OCI-M2 (cell line): ENCODE results near the gene COX5B.
"Not testable (repeated sequence)": the region's sequence is repeated elsewhere in the genome, so short reads cannot be mapped to it uniquely, and the experiment has no call there.

Experiments
- DNase-seq: peaks from one replicate; lab custom pipeline; 2025; ENCODE audit not compliant: unreplicated experiment; lab: John Stamatoyannopoulos, UW

Gene COX5B, protein sequence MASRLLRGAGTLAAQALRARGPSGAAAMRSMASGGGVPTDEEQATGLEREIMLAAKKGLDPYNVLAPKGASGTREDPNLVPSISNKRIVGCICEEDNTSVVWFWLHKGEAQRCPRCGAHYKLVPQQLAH

DNA sequence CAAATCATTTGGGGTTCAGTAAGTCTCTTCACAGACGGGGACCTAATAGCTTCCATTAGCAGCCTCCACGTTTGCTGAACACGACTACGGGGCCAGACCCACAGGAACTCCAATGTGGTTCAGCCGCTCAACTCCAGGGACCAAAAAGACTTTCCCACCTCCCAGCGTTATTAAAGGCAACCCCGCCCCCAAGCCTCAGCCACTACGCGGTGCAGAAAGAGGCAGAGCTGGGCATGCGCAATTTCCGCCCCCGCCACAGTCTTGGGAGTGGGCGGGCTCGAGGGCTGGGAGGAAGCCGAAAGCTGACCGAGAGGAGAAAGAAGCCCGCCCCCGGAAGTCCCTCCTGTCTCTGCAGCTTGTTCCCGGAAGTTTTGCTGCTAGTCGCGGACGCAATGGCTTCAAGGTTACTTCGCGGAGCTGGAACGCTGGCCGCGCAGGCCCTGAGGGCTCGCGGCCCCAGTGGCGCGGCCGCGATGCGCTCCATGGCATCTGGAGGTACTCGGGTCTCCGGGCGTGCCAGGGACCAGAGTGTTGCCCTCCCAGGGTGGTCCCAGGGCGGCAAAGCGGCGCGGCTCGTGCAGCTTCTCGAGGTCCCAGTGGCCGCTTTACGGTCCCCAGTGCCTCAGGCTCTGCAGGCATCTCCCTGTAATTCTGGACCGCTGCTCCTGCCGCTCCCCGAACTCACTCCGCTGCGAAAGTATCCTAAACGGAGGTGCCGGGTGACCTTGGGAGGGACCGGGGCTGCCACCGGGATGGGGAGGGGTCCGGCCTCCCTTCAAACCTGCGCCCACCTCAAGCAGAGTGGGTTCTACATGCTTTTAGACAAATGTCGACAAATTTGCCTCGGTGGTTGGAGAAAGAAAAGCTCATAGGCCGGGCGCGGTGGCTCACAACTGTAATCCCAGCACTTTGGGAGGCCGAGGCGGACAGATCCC, at the start of gene COX5B:
TSS of gene COX5B (plus strand) at position 368 of the 935 bp plus-strand sequence. CDS start at position 393, 25 bp downstream.
- peak; percentile 85 for DNase-seq

DNA sequence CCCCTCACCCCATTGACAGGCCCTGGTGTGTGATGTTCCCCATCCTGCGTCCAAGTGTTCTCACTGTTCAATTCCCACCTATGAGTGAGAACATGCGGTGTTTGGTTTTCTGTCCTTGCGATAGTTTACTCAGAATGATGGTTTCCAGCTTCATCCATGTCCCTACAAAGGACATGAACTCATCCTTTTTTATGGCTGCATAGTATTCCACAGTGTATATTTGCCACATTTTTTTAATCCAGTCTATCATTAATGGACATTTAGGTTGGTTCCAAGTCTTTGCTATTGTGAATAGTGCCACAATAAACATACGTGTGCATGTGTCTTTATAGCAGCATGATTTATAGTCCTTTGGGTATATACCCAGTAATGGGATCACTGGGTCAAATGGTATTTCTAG, 49.7 kb upstream of the COX5B start:
- not testable (repeated sequence) for DNase-seq

DNA sequence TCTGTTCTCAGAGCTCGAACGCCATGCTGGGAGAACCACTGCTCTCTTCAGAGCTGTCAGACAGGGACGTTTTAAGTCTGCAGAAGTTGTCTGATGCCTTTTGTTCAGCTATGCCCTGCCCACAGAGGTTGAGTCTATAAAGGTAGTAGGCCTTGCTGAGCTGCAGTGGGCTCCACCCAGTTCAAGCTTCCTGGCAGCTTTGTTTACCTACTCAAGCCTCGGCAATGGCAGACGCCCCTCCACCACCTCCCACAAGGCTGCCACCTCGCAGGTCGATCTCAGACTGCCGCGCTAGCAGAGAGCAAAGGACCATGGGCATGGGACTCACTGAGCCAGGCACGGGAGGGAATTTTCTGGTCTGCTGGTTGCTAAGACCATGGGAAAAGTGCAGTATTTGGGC, 44.3 kb upstream of the COX5B start:
- not testable (repeated sequence) for DNase-seq

DNA sequence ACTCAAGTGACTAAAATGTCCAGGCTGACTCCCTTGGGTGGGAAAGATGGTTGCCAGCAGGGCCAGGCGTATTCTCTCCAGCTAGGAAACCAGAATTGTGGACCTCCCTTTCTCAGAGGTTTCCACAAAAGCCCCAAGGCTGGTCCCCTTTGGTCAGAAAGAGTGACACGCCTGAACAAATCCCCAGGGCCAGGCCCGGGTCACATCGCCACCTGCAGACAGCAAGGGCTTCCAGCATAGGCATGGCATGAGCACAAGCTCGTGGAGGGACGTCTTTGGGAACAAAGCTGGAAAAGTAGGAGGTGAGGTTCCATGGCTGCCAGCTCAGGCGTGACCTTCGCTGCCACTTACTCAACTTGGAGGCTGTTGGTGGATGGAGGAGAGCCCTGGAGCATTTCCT, 40.8 kb upstream of the COX5B start:
- DNase-seq: not testable (repeated sequence)

DNA sequence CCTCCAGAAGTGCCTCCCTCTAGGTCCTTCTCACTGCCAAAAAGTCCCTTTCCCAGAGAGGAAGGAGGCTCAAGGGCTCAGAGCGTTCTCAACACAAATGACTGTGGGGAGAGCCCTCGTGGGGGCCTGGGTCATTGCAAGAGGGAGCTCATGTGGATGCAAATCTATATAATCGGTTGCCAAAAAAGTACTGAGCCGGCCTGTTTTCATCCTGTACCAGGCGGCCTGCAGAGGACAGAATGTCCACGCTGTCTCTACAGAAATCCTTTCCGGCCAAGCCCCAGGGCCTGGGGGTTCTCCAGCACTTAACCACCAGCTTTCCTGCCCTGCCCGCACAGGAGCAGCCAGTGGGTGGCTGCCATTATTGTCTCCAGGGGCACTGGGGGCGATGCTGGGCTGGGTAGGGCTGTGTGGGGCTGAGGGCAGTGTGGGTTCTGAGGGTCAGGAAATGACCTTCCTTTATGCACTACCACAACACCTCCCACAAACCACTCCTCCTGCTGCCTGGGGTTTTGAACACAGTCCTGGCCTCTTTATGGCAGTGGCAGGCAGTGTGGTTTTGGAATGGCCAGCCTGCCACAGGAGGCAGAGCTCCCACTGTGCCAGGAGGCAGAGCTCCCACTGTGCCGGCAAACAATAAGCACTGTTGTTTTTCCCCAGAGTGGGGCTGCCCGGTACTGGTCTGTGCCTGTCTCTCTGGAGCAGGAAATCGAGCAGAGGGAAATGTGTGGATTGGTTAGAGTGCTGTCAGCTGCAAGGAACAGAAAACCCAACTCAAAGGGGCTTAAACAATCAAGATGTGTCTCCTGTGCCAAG, 40.1 kb upstream of the COX5B start:
- not testable (repeated sequence) for DNase-seq

DNA sequence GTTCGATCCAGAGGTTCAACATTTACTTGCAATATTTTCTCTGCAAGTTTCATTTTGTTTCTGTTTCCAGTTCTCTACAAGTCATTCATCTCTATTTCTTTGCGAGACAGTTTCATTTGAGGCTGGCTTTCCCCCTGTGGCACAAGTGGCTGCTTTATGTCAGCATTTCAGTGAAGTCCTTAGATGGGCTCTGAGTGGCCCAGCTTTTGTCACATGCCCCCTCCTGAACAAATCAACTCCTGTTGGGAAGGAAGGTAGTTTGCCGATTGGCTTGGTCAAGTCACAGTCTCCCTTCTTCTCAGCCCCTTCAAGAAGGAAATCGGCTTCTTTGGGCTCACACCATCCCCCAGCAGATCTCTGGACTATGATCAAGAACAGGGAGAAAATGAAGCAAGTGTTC, 37.1 kb upstream of the COX5B start:
- not testable (repeated sequence) for DNase-seq

DNA sequence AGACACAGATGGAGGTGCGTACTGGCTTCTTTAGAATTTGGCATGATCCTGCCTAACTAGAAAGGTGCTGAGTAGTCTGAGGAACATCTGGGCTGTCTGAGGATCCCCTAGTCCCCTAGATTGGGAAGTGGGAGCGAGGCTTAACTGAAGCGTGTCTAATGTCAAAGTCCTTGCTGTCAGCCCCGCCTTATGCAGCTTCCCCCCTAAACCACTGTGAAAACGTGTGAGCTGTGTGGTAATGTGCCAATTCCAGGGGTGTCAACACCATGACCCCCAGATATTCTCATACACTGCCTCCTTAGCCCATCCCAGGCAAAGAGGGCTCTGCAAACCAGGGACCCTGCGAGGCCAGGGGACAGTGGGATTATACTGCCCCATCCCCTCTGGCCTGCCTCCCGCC, 34.0 kb upstream of the COX5B start:
- not testable (repeated sequence) for DNase-seq

DNA sequence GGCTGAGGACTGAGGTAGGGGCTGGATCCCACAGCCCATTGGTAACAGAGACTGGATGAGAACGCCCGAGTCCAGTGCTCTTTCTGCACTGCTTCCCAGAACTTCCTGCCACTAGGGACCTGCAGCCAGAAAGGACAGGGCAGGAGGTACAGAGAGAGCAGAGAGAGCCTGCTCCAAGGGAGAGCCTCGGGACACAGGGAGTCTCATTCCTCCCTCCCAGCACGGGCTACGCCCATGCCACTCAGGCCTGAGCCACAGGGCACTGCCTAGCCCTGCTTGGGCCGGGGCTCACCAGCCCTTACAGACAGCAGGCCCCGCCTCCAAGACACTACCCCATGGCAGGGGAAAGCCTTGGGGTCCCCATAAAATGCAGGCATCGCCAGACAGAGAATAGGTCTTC, 30.1 kb upstream of the COX5B start:
- DNase-seq: not testable (repeated sequence)

DNA sequence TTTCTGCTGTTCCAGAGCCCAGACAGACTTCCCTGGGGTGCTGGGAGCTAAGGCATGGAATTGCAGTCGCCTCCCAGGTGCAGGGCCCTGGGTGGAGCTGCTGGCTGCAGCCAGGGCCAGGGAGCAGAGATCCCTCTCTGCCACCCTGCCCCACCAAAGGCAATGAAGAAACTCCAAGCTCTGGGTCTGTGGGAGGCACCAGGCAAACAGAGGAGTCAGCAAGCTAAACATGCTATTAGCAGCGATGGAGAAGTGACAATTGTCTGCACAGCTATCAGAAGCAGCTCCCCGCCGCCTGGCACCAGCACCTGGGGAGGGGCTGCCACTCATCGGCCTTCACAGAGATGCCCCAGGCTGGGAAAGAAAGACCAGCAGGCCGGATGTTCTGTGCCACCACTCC, 28.0 kb upstream of the COX5B start:
- no peak for DNase-seq

DNA sequence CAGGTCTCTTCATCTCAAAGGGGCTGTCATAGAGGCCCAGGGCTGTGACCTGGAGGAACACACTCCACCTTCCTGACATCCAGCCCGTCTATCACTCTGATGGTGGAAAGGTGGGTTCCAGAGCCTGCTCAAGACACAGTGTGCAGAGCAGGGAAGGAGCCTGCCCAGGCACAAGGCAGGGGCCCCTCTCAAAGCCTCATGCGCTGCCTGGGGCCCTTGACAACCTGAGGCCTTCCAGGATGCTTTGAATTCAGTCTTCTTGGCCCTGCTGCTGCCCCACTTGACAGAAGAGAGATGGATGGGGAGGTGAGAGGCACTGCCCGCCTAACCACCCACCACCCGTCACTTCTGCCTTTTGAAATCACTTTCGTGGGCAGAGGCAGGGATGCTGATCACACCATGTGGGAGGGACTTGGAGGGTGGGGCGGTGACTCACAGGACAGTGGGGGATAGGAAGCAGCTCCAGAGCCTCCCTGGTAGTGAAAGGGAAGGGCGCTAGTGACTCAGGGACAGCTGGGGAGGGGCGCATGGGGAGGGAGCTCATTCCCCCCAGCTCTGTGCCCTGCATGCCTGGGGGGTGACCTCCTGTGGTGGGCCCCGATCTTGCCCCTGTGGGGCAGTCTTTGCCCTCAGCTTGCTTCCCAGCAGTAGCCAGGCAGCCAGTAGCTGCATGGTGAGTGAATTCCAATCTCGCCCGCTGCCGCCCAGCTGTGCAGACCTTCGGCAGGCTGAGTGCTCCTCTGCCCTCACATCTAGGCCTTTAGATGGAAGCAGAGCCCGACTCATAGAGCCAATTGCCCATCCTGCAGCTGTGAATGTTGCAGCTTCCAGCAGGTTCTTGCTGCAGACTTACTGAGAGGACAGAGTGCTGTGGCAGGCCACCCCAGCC, 26.7 kb upstream of the COX5B start:
- DNase-seq: not testable (repeated sequence)

DNA sequence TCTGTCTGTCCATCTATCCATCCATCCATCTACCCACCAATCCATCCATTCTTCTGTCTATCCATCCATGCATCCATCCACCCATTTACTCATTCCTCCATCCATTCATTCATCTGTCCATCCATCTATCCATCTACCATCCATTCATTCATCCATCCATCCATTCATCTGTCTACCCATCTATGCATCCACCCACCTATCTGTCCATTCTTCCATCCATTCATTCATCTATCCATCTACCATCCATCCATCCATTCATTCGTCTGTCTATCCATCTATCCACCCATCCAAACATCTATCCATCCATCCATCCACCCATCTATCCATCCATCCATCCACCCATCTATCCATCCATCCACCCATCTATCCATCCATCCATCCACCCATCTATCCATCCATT, 25.4 kb upstream of the COX5B start:
- DNase-seq: not testable (repeated sequence)

DNA sequence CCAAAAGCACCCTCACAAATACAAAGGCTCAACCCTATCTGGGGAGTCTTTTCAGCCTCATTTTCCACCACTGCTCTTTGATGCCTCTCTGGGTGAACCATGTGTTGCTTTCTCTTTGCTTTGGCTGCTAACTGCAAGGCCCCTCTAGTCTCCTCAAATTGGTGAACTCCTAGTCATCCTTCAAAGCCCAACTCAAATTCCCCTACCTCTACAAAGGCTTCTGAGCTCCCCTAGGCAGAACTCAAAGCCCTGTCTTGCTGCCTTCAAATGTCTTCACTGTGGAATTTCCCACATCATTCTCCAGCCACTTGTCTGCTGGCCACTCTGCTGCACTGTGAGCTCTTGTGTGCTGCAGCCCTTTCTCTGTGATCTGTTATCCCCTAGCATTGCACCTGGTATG, 22.9 kb upstream of the COX5B start:
- DNase-seq: not testable (repeated sequence)

DNA sequence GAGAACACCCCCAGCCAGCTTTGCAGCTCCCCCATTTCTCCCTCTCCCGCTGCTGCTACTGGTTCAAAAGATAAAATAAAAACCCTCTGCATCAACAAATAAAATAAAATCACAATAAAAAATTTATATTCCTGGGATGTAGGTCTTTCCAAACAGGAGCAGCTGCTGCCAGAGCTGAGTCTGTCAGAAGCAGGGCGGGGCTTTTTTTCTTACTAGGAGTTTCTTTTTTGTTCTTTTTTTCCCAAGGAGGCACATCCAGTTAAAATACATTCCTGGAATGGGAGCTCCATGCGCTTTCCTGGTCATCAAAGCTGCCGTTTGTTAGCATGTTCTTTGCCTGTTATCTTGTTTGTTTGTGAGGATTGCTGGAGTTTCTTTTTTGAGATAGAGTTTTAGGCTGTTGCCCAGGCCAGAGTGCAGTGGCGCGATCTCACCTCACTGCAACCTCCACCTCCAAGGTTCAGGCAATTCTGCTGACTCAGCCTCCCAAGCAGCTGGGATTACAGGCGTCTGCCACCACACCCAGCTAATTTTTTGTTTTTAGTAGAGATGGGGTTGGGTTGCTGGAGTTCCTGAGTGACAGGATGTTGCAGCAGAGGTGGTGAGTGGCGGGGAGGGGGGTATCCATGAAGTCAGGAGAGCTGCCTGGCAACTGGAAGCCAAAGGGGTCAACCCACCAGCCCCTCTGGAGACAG, 20.4 kb upstream of the COX5B start:
- not testable (repeated sequence) for DNase-seq

DNA sequence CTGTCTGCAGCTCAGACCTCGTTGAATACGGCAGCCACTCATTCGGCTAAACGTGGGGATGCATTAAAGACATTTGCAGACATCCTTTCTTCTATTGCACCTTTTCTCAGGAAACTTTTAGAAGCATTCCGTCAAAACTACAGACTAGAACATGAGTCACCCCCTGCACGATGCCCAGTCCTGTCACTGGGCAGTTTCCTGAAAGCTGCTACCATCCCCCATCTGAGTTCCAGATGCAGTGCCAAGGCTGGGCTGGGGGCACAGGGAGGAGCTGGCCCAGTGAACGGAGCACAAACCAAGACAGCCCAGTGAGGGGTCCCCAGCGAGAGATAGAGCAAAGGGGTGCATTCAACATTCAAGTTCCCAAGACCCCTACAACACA, 19.8 kb upstream of the COX5B start:
- not testable (repeated sequence) for DNase-seq

DNA sequence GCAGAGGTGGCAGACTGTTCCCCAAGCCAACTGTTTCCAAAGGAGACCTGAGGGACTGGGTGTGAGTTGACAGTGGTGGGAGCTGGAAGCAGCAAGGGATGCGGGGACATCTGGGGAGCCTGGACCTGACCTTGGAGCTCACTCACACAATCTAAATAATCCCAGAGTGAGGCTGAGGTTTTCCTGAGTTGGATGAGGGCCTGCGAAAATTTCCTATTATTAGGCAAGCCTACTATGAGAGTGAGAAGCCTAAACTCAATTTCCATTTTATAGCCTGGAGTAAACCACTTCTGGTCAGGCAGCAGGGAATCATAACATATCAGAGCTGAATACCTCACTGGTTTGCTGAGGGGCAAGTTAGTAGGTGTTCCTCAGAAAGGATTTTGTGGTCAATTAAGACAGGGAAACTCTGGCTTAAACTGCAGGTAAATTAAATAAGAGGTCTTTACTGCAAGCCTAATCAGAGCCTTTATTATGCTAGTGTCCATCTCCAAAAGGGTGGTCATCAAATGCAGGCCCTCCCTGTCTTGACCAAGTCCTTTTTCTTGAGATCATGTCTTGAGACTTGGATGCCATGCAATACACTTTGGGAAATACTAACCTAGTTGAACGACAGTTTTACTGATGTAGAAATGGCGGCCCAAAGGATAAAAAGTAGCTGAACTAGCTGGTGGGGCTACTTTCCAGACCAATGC, 1.7 kb upstream of the COX5B start:
- DNase-seq: no peak

DNA sequence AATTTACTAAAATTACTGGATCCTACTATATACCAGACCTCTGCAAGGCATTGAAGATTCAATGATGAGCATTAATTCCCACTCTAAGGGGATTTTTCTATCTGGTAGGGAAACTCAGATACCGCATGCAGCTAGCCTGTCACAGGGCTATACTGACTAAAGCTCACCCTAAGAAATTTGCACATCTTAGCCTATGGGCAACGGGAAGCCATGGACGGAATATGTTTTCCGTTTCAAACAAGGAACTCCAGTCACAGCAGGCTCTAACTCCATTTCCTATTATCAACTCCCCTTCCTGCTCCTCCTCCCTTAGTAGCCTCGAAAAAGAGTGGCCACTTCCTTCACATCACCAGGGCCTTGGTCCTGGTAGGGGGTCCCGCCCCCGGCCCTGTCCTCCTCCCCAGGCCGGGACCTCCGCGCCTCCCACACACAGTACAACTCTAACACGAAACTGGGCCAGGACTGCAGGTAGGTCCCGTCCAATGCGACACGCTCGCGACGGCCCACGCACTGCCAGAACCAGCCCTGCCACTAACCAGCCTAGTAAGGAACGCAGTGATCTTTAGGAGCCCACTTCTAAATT, 659 bp upstream of the COX5B start:
- DNase-seq: no peak

DNA sequence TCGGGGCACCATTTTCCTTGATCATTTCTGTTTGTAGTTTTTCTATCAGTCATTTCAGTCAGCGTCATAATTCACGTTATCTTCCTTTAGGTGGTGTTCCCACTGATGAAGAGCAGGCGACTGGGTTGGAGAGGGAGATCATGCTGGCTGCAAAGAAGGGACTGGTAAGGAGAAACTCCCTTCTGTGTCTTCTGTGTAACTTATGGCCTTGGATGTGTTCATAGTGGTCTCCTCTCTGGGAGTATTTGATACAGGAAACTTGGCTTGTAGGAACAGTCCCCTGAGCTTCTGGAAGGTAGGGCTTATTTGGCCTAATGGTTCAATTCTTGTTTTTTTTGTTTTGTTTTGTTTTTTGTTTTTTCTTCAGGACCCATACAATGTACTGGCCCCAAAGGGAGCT, 1.1 kb downstream of the COX5B start:
- no peak for DNase-seq

DNA sequence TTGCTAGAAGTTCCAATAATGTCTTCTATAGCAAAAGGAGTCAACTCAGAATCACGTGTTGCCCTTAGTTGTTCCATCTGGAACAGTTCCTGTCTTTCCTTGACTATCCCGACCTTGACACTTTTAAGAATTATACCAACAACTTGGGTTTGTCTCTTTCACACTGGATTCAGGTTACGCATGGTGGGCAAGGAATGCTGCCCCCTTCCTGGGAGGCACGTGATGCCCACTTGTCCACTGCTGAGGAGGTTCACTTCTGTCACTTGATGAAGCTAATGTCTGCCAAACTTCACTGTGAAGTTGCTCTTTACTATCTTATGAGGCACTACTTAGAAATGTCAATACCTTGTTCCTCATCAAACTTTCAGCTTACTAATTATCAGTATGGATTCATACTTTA, 5.3 kb downstream of the COX5B start:
- no peak for DNase-seq

DNA sequence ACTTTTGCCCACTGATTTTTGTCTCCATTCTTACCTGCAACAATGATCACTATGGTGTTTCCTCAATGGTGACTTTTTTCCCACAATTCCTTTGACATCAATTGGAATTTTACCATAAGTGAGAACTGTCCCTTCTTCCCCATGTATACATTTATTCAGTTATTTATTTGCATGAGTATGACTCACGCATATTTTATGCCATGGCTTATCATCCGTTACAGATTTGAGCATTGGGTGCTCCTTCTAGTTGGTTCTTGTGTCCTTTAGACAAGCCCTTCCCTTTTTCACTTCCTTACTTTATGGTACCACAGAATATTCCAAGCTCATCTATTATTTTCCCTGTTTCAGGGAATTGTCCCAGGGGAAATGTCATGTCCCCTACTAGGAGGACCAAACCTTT, 7.6 kb downstream of the COX5B start:
- no peak for DNase-seq
